ENCODE measurements around the gene RAPGEF1.

- no peak for TF ChIP-seq CTCF (IDR thresholded peaks at IDR 0.05)
- no peak for TF ChIP-seq EP300 (IDR thresholded peaks at IDR 0.05)
- TF ChIP-seq POLR2A (IDR thresholded peaks at IDR 0.05): no peak
- TF ChIP-seq POLR2AphosphoS5 (IDR thresholded peaks at IDR 0.05): no peak
Observed at GRCh38 chr9:131565369-131565768, 174.5 kb downstream of the RAPGEF1 start.

Data from sigmoid colon (tissue), 4 donors.